SK-N-SH treated with all-trans-retinoic acid at 6 μM for 48 hours (cell line): Measurements from ENCODE around the gene TAT.
"Not testable (repeated sequence)": the region's sequence is repeated elsewhere in the genome, so short reads cannot be mapped to it uniquely, and the experiment has no call there.

Experiments
- ATAC-seq: fragments of 200-7000 bp; cut with Tn5 transposase; 3 replicates; pipeline ENCODE4 v1.9.1; 2020; ENCODE audit warnings: mild to moderate bottlenecking, moderate library complexity
- ARNTL ChIP-seq: fragments of 450-650 bp; formaldehyde crosslinking; IDR thresholded peaks from 2 replicates; pipeline ENCODE4 v1.5.0; 2020; ENCODE audit warnings: low read depth, mild to moderate bottlenecking, moderate library complexity, borderline replicate concordance
- BACH2 ChIP-seq: fragments of 250-450 bp; sonication (Bioruptor Pico); IDR thresholded peaks from 2 replicates; pipeline ENCODE4 v1.9.0; 2021; ENCODE audit warnings: mild to moderate bottlenecking, borderline replicate concordance
- CSDC2 ChIP-seq: fragments of 250-450 bp; sonication (Bioruptor Pico); IDR thresholded peaks from 2 replicates; pipeline ENCODE4 v1.5.0; 2020; ENCODE audit warnings: mild to moderate bottlenecking, moderate library complexity
- CSRNP3 ChIP-seq: fragments of 250-450 bp; sonication (Bioruptor Pico); IDR thresholded peaks from 2 replicates; pipeline ENCODE4 v1.5.1; 2021; ENCODE audit warnings: mild to moderate bottlenecking, moderate library complexity
- ESRRG ChIP-seq: fragments of 250-450 bp; sonication (Bioruptor Pico); IDR thresholded peaks from 2 replicates; pipeline ENCODE4 v1.6.1; 2021; ENCODE audit warnings: mild to moderate bottlenecking
- GLIS3 ChIP-seq: fragments of 250-450 bp; sonication (Bioruptor Pico); IDR thresholded peaks from 2 replicates; pipeline ENCODE4 v1.5.0; 2020; ENCODE audit warnings: mild to moderate bottlenecking, moderate library complexity
- OSR1 ChIP-seq: fragments of 250-450 bp; sonication (Bioruptor Pico); IDR thresholded peaks from 2 replicates; pipeline ENCODE4 v1.8.0; 2022; ENCODE audit warnings: moderate library complexity, mild to moderate bottlenecking, inconsistent platforms
- RARB ChIP-seq: fragments of 250-450 bp; sonication (Bioruptor Pico); IDR thresholded peaks from 2 replicates; pipeline ENCODE4 v1.8.0; 2021; ENCODE audit warnings: mild to moderate bottlenecking, moderate library complexity
- SNAI2 ChIP-seq: fragments of 250-450 bp; sonication (Bioruptor Pico); IDR thresholded peaks from 2 replicates; pipeline ENCODE4 v1.5.0; 2020; ENCODE audit warnings: mild to moderate bottlenecking, moderate library complexity
- TCF4 ChIP-seq: fragments of 250-450 bp; sonication (Bioruptor Pico); IDR thresholded peaks from 2 replicates; pipeline ENCODE4 v1.8.0; 2021; ENCODE audit warnings: mild to moderate bottlenecking, moderate library complexity, borderline replicate concordance
- TOX ChIP-seq: fragments of 250-450 bp; sonication (Bioruptor Pico); IDR thresholded peaks from 2 replicates; pipeline ENCODE4 v1.8.0; 2021; ENCODE audit warnings: mild to moderate bottlenecking, moderate library complexity, borderline replicate concordance
- TSHZ2 ChIP-seq: fragments of 250-450 bp; sonication (Bioruptor Pico); IDR thresholded peaks from 2 replicates; pipeline ENCODE4 v1.5.0; 2020; ENCODE audit warnings: mild to moderate bottlenecking, moderate library complexity
- ZC3H10 ChIP-seq: fragments of 250-450 bp; sonication (Bioruptor Pico); IDR thresholded peaks from 2 replicates; pipeline ENCODE4 v1.5.1; 2021; ENCODE audit warnings: mild to moderate bottlenecking, moderate library complexity
- ZFP3 ChIP-seq: fragments of 250-450 bp; sonication (Bioruptor Pico); IDR thresholded peaks from 2 replicates; pipeline ENCODE4 v1.5.0; 2020; ENCODE audit warnings: mild to moderate bottlenecking, moderate library complexity
- ZFP30 ChIP-seq: fragments of 450-650 bp; formaldehyde crosslinking; IDR thresholded peaks from 2 replicates; pipeline ENCODE4 v1.5.0; 2022; ENCODE audit warnings: mild to moderate bottlenecking, moderate library complexity
- ZNF70 ChIP-seq: fragments of 450-650 bp; formaldehyde crosslinking; IDR thresholded peaks from 2 replicates; pipeline ENCODE4 v1.5.0; 2020; ENCODE audit warnings: mild to moderate bottlenecking, moderate library complexity
- ZNF8 ChIP-seq: fragments of 450-650 bp; formaldehyde crosslinking; IDR thresholded peaks from 2 replicates; pipeline ENCODE4 v1.5.0; 2020; ENCODE audit warnings: mild to moderate bottlenecking, moderate library complexity
- TF ChIP-seq, protein P1 (sequence below): fragments of 250-450 bp; sonication (Bioruptor Pico); IDR thresholded peaks from 2 replicates; pipeline ENCODE4 v1.5.1; 2020; ENCODE audit warnings: low read depth, mild to moderate bottlenecking, moderate library complexity
- TF ChIP-seq, protein P2 (sequence below): fragments of 250-450 bp; sonication (Bioruptor Pico); IDR thresholded peaks from 2 replicates; pipeline ENCODE4 v1.8.0; 2021; ENCODE audit warnings: low read depth, mild to moderate bottlenecking, moderate library complexity, borderline replicate concordance
- TF ChIP-seq, protein P3 (sequence below): fragments of 250-450 bp; sonication (Bioruptor Pico); IDR thresholded peaks from 2 replicates; pipeline ENCODE4 v1.8.0; 2020; ENCODE audit warnings: mild to moderate bottlenecking, moderate library complexity, borderline replicate concordance

TAT gene

GRCh38 chr16:71622088-71622487 lies 45.2 kb upstream of the TAT start:
- TF ChIP-seq, protein P1, sequence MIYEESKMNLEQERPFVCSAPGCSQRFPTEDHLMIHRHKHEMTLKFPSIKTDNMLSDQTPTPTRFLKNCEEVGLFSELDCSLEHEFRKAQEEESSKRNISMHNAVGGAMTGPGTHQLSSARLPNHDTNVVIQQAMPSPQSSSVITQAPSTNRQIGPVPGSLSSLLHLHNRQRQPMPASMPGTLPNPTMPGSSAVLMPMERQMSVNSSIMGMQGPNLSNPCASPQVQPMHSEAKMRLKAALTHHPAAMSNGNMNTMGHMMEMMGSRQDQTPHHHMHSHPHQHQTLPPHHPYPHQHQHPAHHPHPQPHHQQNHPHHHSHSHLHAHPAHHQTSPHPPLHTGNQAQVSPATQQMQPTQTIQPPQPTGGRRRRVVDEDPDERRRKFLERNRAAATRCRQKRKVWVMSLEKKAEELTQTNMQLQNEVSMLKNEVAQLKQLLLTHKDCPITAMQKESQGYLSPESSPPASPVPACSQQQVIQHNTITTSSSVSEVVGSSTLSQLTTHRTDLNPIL (CRISPR knock-in tag) = no peak
- no peak for TF ChIP-seq ZNF8 (CRISPR knock-in tag)
- TF ChIP-seq, protein P2, sequence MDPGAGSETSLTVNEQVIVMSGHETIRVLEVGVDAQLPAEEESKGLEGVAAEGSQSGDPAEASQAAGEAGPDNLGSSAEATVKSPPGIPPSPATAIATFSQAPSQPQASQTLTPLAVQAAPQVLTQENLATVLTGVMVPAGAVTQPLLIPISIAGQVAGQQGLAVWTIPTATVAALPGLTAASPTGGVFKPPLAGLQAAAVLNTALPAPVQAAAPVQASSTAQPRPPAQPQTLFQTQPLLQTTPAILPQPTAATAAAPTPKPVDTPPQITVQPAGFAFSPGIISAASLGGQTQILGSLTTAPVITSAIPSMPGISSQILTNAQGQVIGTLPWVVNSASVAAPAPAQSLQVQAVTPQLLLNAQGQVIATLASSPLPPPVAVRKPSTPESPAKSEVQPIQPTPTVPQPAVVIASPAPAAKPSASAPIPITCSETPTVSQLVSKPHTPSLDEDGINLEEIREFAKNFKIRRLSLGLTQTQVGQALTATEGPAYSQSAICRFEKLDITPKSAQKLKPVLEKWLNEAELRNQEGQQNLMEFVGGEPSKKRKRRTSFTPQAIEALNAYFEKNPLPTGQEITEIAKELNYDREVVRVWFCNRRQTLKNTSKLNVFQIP (CRISPR knock-in tag) = no peak
- TF ChIP-seq GLIS3 (CRISPR knock-in tag) = no peak
- ATAC-seq = no peak

GRCh38 chr16:71618429-71618828 lies 41.5 kb upstream of the TAT start:
- ATAC-seq = no peak
- TF ChIP-seq, protein P2 (CRISPR knock-in tag) = no peak
- TF ChIP-seq TCF4 (CRISPR knock-in tag) (no peak), SNAI2 (CRISPR knock-in tag) (no peak), ARNTL (CRISPR knock-in tag) (no peak), ZNF70 (no peak), ZFP30 (CRISPR knock-in tag) (no peak), GLIS3 (CRISPR knock-in tag) (no peak), TSHZ2 (CRISPR knock-in tag) (no peak), ZFP3 (no peak), OSR1 (CRISPR knock-in tag) (no peak), ZC3H10 (no peak), ESRRG (CRISPR knock-in tag) (no peak), RARB (CRISPR knock-in tag) (no peak), BACH2 (no peak), CSDC2 (CRISPR knock-in tag) (no peak), TOX (no peak), CSRNP3 (CRISPR knock-in tag) (no peak), ZNF8 (CRISPR knock-in tag) (no peak)
- TF ChIP-seq, protein P3, sequence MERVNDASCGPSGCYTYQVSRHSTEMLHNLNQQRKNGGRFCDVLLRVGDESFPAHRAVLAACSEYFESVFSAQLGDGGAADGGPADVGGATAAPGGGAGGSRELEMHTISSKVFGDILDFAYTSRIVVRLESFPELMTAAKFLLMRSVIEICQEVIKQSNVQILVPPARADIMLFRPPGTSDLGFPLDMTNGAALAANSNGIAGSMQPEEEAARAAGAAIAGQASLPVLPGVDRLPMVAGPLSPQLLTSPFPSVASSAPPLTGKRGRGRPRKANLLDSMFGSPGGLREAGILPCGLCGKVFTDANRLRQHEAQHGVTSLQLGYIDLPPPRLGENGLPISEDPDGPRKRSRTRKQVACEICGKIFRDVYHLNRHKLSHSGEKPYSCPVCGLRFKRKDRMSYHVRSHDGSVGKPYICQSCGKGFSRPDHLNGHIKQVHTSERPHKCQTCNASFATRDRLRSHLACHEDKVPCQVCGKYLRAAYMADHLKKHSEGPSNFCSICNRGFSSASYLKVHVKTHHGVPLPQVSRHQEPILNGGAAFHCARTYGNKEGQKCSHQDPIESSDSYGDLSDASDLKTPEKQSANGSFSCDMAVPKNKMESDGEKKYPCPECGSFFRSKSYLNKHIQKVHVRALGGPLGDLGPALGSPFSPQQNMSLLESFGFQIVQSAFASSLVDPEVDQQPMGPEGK (CRISPR knock-in tag) = no peak

DNA sequence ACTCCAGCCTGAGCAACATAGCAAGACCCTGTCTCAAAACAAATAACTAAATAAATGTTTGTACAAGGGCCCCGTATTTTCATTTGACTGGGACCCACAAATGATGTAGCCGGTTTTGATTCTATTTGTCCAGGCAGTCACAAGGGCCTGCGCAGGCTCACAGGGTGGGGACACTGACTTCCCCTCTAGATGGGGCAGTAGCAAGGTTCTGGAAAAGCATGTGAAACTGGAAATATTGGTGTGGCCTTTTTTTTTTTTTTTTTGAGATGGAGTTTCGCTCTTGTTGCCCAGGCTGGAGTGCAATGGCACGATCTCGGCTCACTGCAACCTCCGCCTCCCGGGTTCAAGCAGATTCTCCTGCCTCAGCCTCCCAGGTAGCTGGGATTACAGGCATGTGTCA lies 38.1 kb upstream of the TAT start:
- ATAC-seq = not testable (repeated sequence)
